GM12864 (cell line): Measurements from ENCODE around the gene CFAP90.

Experiments used
- DNase-seq: peaks from one replicate; pipeline ENCODE4 v3.0.0-alpha.2; 2011; ENCODE audit warnings: low read depth
- H3K4me3 ChIP-seq: 2 replicates; pipeline ENCODE4 v1.5.1; 2011; ENCODE audit warnings: mild to moderate bottlenecking, low read depth, low read length, control low read depth
- CTCF ChIP-seq: IDR thresholded peaks from 2 replicates; pipeline ENCODE4 v1.5.1; 2011; ENCODE audit warnings: low read depth, mild to moderate bottlenecking, moderate library complexity, low read length, control low read depth, inconsistent platforms; ENCODE audit errors: missing control alignments

Gene CFAP90

GRCh38 chr5:7789567-7789966 lies 61.4 kb downstream of the CFAP90 start:
- no peak for DNase-seq
- TF ChIP-seq CTCF = no peak
- no peak overlapping the region for H3K4me3 ChIP-seq

GRCh38 chr5:7787770-7788169 lies 63.2 kb downstream of the CFAP90 start:
- TF ChIP-seq CTCF = no peak
- no peak for DNase-seq
- no peak overlapping the region for H3K4me3 ChIP-seq

GRCh38 chr5:7784683-7785380 lies 66.1 kb downstream of the CFAP90 start:
- TF ChIP-seq CTCF = no peak
- no peak overlapping the region for H3K4me3 ChIP-seq
- DNase-seq = no peak

GRCh38 chr5:7781899-7782298 lies 69.0 kb downstream of the CFAP90 start:
- no peak overlapping the region for H3K4me3 ChIP-seq
- no peak for TF ChIP-seq CTCF
- DNase-seq = no peak
